ENCODE results near the gene CAMKMT. TPM values are rescaled to one million over a fixed set of nuclear protein-coding genes. Genes with fewer than 3 reads are reported as not detected.

CAMKMT gene
- total RNA-seq, 1 donor from 2014 or later = 9.0 TPM

DNA sequence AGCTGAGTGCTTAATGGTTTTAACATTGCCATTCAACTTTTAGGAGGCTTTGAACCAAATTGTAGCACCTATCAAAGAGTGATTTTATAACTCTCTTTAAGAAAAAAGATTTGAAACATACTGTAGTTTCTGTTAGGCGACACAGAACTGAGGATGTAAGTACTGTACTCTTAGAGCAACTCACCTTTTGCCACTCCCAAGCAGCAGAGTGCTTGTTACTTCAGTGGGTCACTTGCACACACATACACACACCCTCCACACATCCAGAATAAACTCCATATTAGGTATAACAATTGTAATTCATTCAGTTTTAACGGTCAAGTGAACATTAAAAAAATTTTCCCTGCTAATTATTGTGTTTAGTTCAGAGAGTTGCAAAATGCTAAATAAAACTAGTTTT lies 118.3 kb downstream of the CAMKMT start:
- FAIRE-seq = no peak
- TF ChIP-seq, protein P1, sequence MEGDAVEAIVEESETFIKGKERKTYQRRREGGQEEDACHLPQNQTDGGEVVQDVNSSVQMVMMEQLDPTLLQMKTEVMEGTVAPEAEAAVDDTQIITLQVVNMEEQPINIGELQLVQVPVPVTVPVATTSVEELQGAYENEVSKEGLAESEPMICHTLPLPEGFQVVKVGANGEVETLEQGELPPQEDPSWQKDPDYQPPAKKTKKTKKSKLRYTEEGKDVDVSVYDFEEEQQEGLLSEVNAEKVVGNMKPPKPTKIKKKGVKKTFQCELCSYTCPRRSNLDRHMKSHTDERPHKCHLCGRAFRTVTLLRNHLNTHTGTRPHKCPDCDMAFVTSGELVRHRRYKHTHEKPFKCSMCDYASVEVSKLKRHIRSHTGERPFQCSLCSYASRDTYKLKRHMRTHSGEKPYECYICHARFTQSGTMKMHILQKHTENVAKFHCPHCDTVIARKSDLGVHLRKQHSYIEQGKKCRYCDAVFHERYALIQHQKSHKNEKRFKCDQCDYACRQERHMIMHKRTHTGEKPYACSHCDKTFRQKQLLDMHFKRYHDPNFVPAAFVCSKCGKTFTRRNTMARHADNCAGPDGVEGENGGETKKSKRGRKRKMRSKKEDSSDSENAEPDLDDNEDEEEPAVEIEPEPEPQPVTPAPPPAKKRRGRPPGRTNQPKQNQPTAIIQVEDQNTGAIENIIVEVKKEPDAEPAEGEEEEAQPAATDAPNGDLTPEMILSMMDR (IDR thresholded peaks at IDR 0.05; ENCODE audit: insufficient read depth, low read length, severe bottlenecking) = no peak

DNA sequence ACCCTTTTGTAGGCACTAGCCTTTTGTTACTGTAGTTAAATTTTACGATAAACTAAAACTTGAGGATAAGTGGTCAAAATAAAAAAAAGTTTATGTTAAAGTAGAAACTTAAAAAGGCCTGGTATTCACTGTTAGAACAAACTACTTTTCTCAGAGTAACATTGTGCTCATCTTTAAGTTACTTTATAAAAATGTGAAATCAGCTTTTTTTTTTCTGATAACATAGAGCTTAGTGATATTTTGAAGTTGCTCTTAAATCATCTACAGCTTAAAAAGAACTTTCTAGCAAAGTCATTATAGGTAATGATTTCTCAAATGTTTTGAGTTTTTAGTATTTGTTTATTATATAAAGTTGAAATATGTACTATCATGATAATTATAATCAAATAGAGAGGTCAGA lies 125.3 kb downstream of the CAMKMT start:
- Histone ChIP-seq H3K36me3 (ENCODE audit: control insufficient read depth, insufficient read depth, low read length) (no peaks in the 10 kb centered on the region), H3K27me3 (ENCODE audit: control insufficient read depth, insufficient read depth, low read length) (no peaks in the 10 kb centered on the region), H3K4me3 (ENCODE audit: low read depth, low read length) (no peak overlapping the region)
- TF ChIP-seq, protein P1 (IDR thresholded peaks at IDR 0.05; ENCODE audit: insufficient read depth, low read length, severe bottlenecking) = no peak
- DNase-seq (ENCODE audit: low read depth) = no peak
- FAIRE-seq = no peak

More for the DNA sequence above, 118.3 kb downstream of the CAMKMT start:
- no peaks in the 10 kb centered on the region for H3K36me3 ChIP-seq (ENCODE audit: control insufficient read depth, insufficient read depth, low read length)
- H3K27me3 ChIP-seq (ENCODE audit: control insufficient read depth, insufficient read depth, low read length) = no peaks in the 10 kb centered on the region
- DNase-seq (ENCODE audit: low read depth) = no peak
- no peak overlapping the region for H3K4me3 ChIP-seq (ENCODE audit: low read depth, low read length)

DNA sequence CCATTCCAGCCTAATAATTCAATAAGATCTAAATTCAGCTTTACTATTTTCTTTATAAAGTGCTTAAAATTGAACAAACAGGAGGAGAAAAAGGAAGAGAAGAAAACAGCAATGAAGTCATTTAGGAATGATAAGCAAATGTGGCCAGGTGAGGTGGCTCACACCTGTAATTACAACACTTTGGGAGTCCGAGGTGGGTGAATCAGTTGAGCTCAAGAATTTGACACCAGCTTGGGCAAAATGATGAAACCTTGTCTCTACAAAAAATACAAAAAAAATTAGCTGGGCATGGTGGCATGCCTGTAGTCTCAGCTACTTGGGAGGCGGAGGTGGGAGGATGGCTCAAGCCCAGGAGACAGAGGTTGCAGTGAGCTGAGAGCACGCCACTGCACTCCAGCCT lies 129.0 kb downstream of the CAMKMT start:
- H3K4me3 ChIP-seq (ENCODE audit: low read depth, low read length) = no peak overlapping the region
- FAIRE-seq = no peak
- H3K27me3 ChIP-seq (ENCODE audit: control insufficient read depth, insufficient read depth, low read length) = no peaks in the 10 kb centered on the region
- TF ChIP-seq, protein P1 (IDR thresholded peaks at IDR 0.05; ENCODE audit: insufficient read depth, low read length, severe bottlenecking) = no peak
- no peak for DNase-seq (ENCODE audit: low read depth)
- no peaks in the 10 kb centered on the region for H3K36me3 ChIP-seq (ENCODE audit: control insufficient read depth, insufficient read depth, low read length)

DNA sequence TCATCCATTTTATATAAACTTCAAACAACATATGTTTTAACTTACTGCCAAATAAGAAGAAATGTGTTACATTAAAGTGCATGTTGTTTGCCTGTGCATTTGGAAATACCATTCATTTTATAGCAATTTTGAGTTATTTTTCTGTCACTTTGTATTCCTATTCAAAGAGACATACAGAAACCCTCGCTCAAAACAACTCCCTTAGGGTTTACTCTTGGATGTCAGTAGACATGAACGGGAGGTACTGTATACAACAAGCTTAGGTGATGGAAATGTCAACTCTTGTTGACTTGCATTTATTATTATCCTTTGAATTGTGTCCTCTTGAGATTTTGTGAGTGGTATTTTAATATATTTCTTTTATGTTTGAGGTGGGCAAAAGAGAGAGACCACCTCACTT lies 132.3 kb downstream of the CAMKMT start:
- DNase-seq (ENCODE audit: low read depth) = no peak
- no peak overlapping the region for H3K4me3 ChIP-seq (ENCODE audit: low read depth, low read length)
- TF ChIP-seq, protein P1 (IDR thresholded peaks at IDR 0.05; ENCODE audit: insufficient read depth, low read length, severe bottlenecking) = no peak
- H3K27me3 ChIP-seq (ENCODE audit: control insufficient read depth, insufficient read depth, low read length) = no peaks in the 10 kb centered on the region
- no peaks in the 10 kb centered on the region for H3K36me3 ChIP-seq (ENCODE audit: control insufficient read depth, insufficient read depth, low read length)
- FAIRE-seq = no peak

DNA sequence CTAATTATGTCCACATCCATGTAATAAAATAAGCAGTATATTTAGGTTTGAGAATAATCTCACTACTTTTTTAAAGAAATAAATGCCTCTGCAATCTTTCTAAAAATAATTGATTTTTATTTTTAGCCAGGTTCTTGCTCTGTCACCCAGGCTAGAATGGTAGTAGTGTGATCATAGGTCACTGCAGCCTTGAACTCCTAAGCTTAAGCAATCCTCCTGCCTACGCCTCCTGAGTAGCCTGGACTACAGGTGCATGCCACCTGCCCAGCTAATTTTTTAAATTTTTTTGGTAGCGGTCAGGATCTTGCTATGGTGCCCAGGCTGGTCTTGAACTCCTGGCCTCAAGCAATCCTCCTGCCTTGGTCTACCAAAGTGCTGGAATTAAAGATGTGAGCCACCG lies 133.3 kb downstream of the CAMKMT start:
- Histone ChIP-seq H3K27me3 (ENCODE audit: control insufficient read depth, insufficient read depth, low read length) (no peaks in the 10 kb centered on the region), H3K4me3 (ENCODE audit: low read depth, low read length) (no peak overlapping the region), H3K36me3 (ENCODE audit: control insufficient read depth, insufficient read depth, low read length) (no peaks in the 10 kb centered on the region)
- no peak for DNase-seq (ENCODE audit: low read depth)
- TF ChIP-seq, protein P1 (IDR thresholded peaks at IDR 0.05; ENCODE audit: insufficient read depth, low read length, severe bottlenecking) = no peak
- no peak for FAIRE-seq

DNA sequence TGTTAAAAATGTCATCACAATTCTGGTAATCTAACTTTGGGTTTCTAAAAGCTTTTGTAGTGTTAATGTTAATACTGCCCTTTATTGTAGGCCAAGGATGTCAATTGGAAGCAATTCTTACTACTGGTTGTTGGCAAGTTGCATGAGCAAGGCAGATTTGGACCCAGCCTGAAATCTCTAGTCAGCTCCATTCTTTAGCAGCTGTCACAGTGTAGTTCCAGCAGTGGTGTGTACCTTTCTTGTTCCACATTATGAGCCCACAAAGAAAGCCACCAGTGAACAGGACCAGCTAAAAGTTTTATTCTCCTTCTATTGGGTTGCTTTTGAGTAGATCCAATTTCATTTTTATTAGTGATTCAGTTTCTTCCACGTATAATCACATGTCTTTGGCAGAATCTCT lies 133.8 kb downstream of the CAMKMT start:
- Histone ChIP-seq H3K4me3 (ENCODE audit: low read depth, low read length) (no peak overlapping the region), H3K36me3 (ENCODE audit: control insufficient read depth, insufficient read depth, low read length) (no peaks in the 10 kb centered on the region), H3K27me3 (ENCODE audit: control insufficient read depth, insufficient read depth, low read length) (no peaks in the 10 kb centered on the region)
- TF ChIP-seq, protein P1 (IDR thresholded peaks at IDR 0.05; ENCODE audit: insufficient read depth, low read length, severe bottlenecking) = no peak
- DNase-seq (ENCODE audit: low read depth) = no peak
- FAIRE-seq = no peak
